GM12872 (cell line): ENCODE measurements around the gene APBB2.

ENCODE experiments used
- TF ChIP-seq, protein P1 (sequence below): IDR thresholded peaks from 3 replicates; pipeline ENCODE4 v1.5.1; 2011; ENCODE audit warnings: low read depth, mild to moderate bottlenecking, low read length, moderate library complexity; ENCODE audit not compliant: insufficient read depth

APBB2 gene

DNA sequence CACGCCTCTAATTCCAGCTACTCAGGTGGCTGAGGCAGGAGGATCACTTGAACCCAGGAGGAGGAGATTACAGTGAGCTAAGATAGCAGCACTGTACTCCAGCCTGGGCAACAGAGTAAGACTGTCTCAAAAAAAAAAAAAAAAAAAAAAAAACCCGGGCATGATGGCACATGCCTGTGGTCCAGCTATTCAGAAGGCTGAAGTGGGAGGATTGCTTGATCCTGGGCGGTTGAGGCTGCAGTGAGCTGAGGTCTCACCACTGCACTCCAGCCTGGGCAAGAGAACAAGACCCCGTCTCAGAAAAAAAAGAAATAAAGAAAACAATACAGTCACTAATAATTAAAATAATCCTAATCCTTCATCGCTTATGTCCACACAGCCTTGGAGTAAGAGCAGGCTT, 68.1 kb downstream of the APBB2 start:
- TF ChIP-seq, protein P1, sequence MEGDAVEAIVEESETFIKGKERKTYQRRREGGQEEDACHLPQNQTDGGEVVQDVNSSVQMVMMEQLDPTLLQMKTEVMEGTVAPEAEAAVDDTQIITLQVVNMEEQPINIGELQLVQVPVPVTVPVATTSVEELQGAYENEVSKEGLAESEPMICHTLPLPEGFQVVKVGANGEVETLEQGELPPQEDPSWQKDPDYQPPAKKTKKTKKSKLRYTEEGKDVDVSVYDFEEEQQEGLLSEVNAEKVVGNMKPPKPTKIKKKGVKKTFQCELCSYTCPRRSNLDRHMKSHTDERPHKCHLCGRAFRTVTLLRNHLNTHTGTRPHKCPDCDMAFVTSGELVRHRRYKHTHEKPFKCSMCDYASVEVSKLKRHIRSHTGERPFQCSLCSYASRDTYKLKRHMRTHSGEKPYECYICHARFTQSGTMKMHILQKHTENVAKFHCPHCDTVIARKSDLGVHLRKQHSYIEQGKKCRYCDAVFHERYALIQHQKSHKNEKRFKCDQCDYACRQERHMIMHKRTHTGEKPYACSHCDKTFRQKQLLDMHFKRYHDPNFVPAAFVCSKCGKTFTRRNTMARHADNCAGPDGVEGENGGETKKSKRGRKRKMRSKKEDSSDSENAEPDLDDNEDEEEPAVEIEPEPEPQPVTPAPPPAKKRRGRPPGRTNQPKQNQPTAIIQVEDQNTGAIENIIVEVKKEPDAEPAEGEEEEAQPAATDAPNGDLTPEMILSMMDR = no peak

DNA sequence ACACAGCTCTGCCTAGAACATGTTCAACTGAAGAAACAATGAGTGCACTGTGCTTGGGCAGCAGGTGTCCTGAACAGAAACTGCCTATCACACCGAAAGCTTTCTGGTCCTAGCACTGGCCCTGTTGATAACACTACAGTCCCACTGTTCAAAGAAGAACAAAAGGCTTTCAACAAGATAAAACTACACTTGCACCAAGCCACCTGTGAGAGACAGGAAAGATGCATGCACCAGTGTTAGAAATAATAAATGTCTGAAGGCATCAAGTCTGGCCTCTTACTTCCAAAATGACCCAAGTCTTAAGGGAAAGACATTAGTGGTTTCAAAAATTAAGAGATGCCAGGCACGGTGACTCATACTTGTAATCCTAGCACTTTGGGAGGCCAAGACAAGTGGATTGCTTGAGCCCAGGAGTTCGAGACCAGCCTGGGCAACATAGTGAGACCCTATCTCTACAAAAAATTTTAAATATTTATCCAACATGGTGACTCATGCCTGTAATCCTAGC, 68.7 kb downstream of the APBB2 start:
- TF ChIP-seq, protein P1 = no peak

DNA sequence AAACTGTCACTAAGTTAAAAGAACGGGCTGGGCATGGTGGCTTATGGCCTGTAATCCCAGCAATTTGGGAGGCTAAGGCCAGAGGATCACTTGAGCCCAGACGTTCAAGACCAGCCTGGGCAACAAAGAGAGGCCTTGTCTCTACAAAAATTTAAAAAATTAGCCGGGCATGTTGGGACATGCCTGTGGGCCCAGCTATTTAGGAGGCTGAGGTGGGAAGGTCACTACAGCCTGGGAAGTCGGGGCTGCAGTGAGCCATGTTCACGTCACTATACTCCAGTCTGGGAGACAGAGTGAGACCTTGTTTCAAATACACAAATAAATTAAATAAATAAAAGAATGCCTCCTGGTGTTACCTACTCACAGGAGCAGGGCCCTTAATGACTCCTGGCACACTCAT, 69.5 kb downstream of the APBB2 start:
- TF ChIP-seq, protein P1 = no peak

DNA sequence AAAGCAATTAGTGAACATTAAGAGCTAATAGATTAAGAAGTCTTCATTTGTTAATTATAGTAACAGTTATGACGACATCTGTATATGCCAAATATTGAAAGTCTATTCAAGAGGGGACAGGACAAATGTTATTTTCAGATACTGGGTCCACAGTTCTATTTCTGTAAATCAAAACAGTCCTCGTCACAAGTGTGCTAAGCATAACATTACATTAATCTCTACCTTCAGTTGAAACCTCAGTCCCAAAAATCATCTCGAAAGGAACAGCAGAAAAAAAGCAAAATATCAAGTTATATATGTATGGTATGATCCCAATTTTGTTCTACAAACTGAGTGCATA, 70.3 kb downstream of the APBB2 start:
- TF ChIP-seq, protein P1 = no peak

DNA sequence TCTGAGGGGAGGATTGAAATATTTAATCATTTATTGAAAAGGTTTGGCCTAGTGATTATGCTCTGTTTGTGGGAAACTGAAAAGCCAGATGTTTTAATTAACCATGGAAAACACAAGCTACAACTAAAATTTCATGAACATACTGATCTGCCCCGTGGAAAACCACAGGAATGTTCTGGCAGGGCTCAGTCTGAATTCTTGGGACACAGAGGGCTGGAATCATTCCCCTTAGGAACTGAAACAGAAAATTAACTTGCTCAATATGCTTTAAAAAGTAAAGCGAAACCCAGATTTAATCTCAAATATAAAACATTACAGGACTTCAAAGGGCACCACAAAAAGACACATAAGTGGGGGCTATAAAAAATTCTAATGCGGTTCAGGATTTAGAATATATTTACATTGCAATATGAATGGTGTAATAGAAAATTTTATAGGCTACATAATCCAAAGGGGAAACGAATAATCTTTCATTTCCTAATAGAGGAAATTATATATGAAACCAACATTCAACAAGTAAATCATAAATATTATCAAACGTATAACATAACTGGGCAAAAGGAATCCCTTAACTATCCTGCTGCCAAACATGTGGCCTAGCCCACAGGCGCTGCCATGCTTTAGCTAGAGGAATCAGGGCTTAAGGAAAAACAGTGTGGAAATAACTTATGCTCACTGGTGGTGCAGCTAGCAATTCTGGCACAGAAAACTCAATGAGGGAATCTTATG, 70.9 kb downstream of the APBB2 start:
- TF ChIP-seq, protein P1 = no peak

DNA sequence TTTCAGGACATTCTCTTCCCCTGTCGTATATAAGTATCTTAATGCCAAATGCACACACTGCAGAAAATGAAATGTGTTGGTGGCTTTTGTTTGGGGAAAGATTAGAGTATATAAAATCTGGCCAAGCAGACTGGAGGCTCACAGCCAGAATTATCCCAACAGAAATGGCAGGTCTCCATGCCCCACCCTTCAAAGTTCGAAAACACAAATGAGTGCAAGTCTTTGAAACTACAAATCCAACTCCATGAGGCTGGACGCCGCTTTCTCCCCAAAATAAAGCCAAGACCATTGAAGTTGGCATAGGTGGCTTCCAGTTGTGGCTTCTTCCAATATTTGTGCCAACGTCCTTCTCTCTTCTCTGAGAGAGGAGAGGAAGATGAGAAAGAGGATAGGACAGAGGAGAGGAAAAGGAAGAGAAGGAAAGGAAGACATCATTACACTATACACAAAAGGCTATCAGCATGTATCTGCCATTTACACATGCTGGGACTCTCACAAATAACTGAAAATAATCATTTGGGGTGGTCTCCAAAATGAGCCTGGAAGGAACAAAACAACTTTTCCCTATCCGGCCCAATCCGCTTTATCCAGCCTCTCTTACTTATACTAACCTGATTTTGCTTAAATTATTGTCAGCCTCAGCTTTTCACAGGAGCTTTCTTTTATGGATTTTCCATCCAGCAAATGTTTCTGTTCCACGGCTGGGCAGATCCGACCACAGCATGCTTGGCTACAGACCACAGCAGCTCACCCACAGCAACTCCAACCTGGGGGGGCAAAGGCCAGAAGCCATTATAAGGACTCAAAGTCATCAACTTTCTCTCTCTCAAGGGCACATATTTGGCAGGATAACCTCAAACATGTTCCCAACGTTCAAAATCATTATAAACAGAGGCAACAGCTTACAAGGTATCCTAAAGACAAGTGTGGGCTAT, 71.7 kb downstream of the APBB2 start:
- TF ChIP-seq, protein P1 = no peak

DNA sequence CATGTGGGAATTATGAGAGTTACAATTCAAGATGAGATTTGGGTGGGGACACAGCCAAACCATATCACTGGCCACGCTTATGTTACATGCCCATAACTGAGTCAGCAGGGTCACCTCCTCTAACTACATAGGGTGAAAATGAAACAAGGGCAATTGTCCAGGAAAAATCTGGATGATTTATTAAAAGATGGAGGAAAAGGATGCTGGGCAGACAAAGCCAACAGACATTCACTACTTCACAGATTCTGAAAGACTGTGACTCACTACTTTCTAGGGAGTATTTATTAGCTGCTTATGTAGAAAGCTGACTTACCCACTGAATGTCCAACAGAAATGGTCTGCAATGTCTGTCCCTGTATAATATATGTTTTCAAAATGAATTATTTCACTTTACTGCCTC, 72.4 kb downstream of the APBB2 start:
- TF ChIP-seq, protein P1 = no peak
